ENCODE measurements around the gene BLCAP.
"Not testable (repeated sequence)": the region's sequence is repeated elsewhere in the genome, so short reads cannot be mapped to it uniquely, and the experiment has no call there.

BLCAP gene

GRCh38 chr20:37480919-37481318 is 46.8 kb downstream of the BLCAP start:
- DNase-seq (ENCODE audit: low read depth): no peak

- DNase-seq (ENCODE audit: low read depth): no peak
Observed at GRCh38 chr20:37479925-37480691, 47.6 kb downstream of the BLCAP start.

GRCh38 chr20:37479266-37479665 is 48.4 kb downstream of the BLCAP start:
- DNase-seq (ENCODE audit: low read depth): no peak

- no peak for DNase-seq (ENCODE audit: low read depth)
Observed at GRCh38 chr20:37477041-37477440, 50.6 kb downstream of the BLCAP start.

- no peak for DNase-seq (ENCODE audit: low read depth)
Observed at GRCh38 chr20:37475252-37475651, 52.4 kb downstream of the BLCAP start.

GRCh38 chr20:37474386-37474785 is 53.3 kb downstream of the BLCAP start:
- DNase-seq (ENCODE audit: low read depth): no peak

- DNase-seq (ENCODE audit: low read depth): no peak
Observed at GRCh38 chr20:37473249-37474000, 54.3 kb downstream of the BLCAP start.

GRCh38 chr20:37472435-37472834 is 55.2 kb downstream of the BLCAP start:
- DNase-seq (ENCODE audit: low read depth): not testable (repeated sequence)

GRCh38 chr20:37471741-37472235 is 55.9 kb downstream of the BLCAP start:
- no peak for DNase-seq (ENCODE audit: low read depth)

GRCh38 chr20:37470190-37470589 is 57.5 kb downstream of the BLCAP start:
- not testable (repeated sequence) for DNase-seq (ENCODE audit: low read depth)

- no peak for DNase-seq (ENCODE audit: low read depth)
Observed at GRCh38 chr20:37469531-37469930, 58.1 kb downstream of the BLCAP start.

GRCh38 chr20:37468886-37469285 is 58.8 kb downstream of the BLCAP start:
- no peak for DNase-seq (ENCODE audit: low read depth)
